ENCODE measurements around the gene DESI1.

The DESI1 gene

DNA sequence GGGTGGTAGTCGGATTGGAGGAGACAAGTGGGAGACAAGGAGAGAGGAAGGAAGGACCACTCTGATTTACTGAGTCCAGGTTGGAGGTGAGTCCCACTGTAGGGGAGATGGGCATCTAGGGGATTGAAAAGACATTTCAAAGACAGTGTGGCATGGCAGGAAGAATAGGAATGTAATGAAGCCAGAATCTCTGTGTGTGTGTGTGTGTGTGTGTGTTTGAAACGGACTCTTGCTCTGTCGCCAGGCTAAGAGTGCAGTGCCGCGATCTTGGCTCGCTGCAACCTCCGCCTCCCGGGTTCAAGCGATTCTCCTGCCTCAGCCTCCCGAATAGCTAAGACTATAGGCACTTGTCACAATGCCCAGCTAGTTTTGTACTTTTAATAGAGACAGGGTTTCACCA, 64.3 kb downstream of the DESI1 start:
- DNase-seq, result no peak

- DNase-seq, result peak; percentile 46 to 72
Measured at GRCh38 chr22:41555325-41555982, 65.4 kb downstream of the DESI1 start.

DNA sequence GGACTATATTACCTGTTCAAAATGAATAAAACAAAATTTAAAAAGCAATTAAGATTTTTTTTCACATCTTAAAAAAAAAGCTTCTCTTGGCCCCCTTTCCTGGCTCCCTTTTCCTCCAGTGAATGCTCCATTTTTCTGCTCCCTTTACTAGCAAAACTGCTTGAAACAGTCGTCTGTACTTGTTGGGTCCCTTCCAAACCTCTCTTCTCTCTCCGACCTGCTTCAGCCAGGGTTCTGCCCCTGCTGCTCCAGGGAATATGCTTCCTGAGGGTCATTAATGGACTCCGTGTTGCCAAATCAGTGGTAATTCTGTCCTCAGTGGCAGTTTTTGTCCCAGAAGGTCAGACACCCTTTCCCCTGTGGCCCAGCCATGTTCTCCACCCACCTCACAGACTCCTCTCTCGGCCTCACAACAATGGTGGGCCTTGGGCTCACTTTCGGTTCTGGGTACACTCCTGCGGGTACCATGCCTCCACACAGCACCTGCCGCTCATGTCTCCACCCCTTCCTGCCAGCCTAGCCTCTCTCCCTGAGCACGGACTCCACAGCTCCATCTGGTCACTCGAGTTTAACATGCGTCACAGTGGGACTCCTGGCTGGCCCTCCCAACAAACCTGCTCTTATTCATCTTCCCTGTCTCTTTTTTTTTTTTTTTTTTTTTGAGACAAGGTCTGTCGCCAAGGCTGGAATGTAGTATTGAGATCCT, 68.8 kb downstream of the DESI1 start:
- DNase-seq, result peak in 1 of 2 experiments; percentile 32

DNA sequence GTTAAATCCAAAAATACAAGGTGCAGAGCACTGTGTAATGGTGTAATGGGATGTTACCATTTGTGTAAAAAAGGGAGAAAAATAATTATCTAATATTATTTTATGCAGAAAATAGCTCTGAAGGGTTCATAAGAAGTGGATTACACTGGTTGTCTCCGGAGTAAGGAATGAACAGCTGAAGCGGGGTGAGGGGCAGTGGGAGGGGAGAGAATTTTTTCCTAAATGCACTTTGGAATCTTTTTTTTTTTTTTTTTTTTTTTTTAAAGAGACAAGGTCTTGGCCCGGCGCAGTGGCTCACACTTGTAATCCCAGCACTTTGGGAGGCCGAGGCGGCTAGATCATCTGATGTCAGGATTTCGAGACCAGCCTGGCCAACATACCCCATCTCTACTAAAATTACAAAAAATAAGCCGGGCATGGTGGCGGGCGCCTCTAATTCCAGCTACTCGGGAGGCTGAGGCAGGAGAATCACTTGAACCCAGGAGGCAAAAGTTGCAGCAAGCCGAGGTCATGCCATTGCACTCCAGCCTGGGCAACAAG, 69.8 kb downstream of the DESI1 start:
- DNase-seq, result no peak

GRCh38 chr22:41548830-41549211, 72.0 kb downstream of the DESI1 start:
- DNase-seq, result no peak

Data from NCI-H446 (cell line).